Upper lobe of right lung (tissue), 1 donor: ENCODE data around the gene TOGARAM2. TPM values are rescaled to one million over a fixed set of nuclear protein-coding genes. Genes with fewer than 3 reads are reported as not detected.

ENCODE experiments used
- ATAC-seq: fragments of 200-7000 bp; cut with Tn5 transposase; one replicate; pipeline ENCODE4 v1.9.1; 2020; ENCODE audit warnings: mild to moderate bottlenecking, moderate library complexity
- DNase-seq: peaks from one replicate; pipeline ENCODE4 v3.0.0-alpha.2; 2020
- H3K27ac ChIP-seq: fragments of 200-600 bp; one replicate; pipeline ENCODE4 v1.8.0; 2022
- H3K27me3 ChIP-seq: fragments of 200-600 bp; one replicate; pipeline ENCODE4 v1.8.0; 2022; ENCODE audit warnings: mild to moderate bottlenecking
- H3K36me3 ChIP-seq: fragments of 200-600 bp; one replicate; pipeline ENCODE4 v1.8.0; 2022
- H3K4me1 ChIP-seq: fragments of 200-600 bp; one replicate; pipeline ENCODE4 v1.8.0; 2022
- H3K4me3 ChIP-seq: fragments of 200-600 bp; one replicate; pipeline ENCODE4 v1.8.0; 2022; ENCODE audit warnings: mild to moderate bottlenecking
- H3K9me3 ChIP-seq: fragments of 200-600 bp; one replicate; pipeline ENCODE4 v1.8.0; 2022
- intact Hi-C: fragments of 100-400 bp; cut with DNase I; formaldehyde crosslinking; loops from one replicate; pipeline ENCODE4 v1.11.0; 2022
- total RNA-seq: library from RNA; stranded (reverse); fragmentation: NEBNext Ultra II Directional; extraction: Animal tissue kit (Norgen Biotek cat#: 25700); gene quantifications from one replicate; pipeline ENCODE4 v1.2.1, GENCODE V29; 2021
- TF ChIP-seq, protein P1 (sequence below): fragments of 200-600 bp; IDR thresholded peaks from one replicate; pipeline ENCODE4 v1.8.0; 2022; ENCODE audit warnings: antibody characterized with exemption
- donor health status: DM: no; HTN: yes; CAD: no; lungs with severe emphysema.

The TOGARAM2 gene
- total RNA-seq, 1 donor from 2014 or later, result 0.72 TPM

DNA sequence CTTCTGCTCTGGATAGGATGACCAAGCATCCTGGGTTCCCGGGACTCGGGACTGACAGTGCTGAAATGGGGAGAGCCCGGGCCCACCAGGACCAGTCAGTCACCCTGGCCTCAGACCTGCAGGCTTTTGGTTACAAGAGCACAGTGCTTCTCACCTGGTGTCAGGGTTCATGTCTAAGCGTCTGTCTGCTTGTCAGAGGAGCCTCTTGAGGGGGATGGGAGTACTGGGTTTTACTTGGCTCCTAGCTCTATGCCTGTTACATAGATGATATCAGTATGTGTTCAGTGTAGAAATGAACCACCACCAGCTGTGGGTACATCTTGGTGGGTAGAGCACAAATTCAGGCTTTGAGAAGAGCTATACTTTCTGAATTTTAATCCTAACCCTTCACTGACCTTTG lies 63.4 kb downstream of the TOGARAM2 start:
- intact Hi-C loops, result no loop called here
- no peak for DNase-seq
- no peaks in the 10 kb centered on the region for H3K36me3 ChIP-seq

DNA sequence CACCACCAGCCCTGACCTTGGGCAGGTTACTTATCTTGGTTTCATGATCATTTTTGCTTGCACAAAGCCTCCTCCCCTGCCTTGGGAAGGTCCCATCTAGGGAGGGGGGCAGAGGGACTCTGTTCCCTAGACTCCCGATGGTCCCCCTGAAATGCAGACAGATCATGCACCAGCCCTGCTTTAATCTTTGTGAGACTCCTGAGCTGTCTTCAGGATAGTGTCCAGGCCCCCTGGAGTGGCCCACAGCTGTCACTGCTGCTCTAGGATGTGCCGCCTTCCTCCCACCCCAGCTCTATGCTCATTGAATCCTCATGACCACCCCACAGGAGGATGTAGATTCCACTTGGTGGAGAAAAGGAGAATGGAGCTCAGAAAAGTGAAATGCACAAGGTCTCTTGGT lies 65.2 kb downstream of the TOGARAM2 start:
- Histone ChIP-seq H3K27ac (no peak overlapping the region), H3K9me3 (no peaks in the 10 kb centered on the region), H3K36me3 (no peaks in the 10 kb centered on the region), H3K4me1 (no peaks in the 10 kb centered on the region), H3K4me3 (no peak overlapping the region), H3K27me3 (no peaks in the 10 kb centered on the region)
- ATAC-seq, result no peak
- intact Hi-C loops, result no loop called here
- DNase-seq, result no peak
- TF ChIP-seq, protein P1, sequence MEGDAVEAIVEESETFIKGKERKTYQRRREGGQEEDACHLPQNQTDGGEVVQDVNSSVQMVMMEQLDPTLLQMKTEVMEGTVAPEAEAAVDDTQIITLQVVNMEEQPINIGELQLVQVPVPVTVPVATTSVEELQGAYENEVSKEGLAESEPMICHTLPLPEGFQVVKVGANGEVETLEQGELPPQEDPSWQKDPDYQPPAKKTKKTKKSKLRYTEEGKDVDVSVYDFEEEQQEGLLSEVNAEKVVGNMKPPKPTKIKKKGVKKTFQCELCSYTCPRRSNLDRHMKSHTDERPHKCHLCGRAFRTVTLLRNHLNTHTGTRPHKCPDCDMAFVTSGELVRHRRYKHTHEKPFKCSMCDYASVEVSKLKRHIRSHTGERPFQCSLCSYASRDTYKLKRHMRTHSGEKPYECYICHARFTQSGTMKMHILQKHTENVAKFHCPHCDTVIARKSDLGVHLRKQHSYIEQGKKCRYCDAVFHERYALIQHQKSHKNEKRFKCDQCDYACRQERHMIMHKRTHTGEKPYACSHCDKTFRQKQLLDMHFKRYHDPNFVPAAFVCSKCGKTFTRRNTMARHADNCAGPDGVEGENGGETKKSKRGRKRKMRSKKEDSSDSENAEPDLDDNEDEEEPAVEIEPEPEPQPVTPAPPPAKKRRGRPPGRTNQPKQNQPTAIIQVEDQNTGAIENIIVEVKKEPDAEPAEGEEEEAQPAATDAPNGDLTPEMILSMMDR, result no peak

More for the DNA sequence above, 63.4 kb downstream of the TOGARAM2 start:
- H3K4me1 ChIP-seq, result no peaks in the 10 kb centered on the region
- H3K4me3 ChIP-seq, result no peak overlapping the region
- no peak overlapping the region for H3K27ac ChIP-seq
- no peak for ATAC-seq
- TF ChIP-seq, protein P1, result no peak
- no peaks in the 10 kb centered on the region for H3K27me3 ChIP-seq
- H3K9me3 ChIP-seq, result no peaks in the 10 kb centered on the region

DNA sequence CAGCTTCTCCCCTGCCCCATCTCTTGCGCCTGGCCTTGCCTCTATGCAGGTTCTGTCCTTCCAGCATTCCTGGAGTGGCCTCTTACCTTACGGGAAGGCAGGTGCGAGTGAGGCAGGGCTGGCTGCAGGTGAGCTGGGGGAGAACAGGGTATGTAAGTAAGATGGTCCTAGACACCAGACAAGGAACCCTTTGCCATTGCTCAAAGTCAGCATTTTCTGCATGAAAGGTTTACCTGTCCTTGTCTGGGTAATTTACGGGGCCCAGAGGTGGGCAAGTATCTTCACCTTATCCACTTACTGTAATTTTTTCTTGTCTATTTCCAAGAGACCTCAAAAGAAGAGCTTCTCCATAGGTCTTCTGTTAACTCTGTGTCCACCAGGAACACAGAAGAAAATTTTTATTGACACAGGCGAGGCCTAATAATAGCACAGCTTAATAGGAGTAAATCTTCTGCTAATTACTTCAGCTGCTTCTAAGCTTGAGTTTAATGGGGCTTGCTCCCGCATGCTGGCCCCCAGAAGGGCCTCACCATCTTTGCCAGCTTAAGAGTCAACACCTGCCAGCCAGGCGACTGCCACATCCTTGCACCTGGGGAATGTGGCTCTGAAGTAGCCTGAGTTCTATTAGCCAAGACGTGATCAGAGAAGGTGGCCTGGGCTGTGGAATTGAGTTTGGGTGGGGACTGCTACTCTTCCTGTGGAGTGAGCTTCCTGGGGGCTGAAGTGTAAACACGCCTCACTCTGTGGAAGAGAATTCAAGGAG lies 66.2 kb downstream of the TOGARAM2 start:
- Histone ChIP-seq H3K4me1 (no peaks in the 10 kb centered on the region), H3K27ac (no peak overlapping the region), H3K4me3 (no peak overlapping the region), H3K36me3 (no peaks in the 10 kb centered on the region), H3K27me3 (no peaks in the 10 kb centered on the region), H3K9me3 (no peaks in the 10 kb centered on the region)
- DNase-seq (no peak), ATAC-seq (no peak)
- intact Hi-C loops, result no loop called here
- TF ChIP-seq, protein P1, result no peak

DNA sequence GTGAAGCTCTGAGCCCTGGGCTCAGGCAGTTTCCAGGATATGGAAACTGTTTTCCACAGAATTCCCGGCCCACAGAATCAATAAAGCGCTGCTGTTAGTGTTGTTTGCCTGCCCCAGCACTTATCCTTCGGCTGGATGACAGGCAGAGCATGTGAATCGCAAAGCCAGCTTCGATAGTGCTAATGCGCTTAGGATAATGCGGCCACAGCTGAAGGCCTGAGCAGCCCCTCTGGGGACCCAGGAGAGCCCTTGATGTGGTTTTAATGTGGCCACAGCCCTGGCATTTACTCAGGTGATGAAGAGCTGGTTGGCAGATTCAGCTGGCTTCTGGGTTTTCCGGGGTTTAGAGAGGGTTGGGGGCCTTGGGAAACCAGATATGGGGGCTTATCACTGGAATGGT lies 69.5 kb downstream of the TOGARAM2 start:
- TF ChIP-seq, protein P1, result no peak
- no peaks in the 10 kb centered on the region for H3K4me1 ChIP-seq
- intact Hi-C loops, result no loop called here
- no peak overlapping the region for H3K27ac ChIP-seq
- no peak overlapping the region for H3K4me3 ChIP-seq
- DNase-seq (no peak), ATAC-seq (no peak)
- no peaks in the 10 kb centered on the region for H3K36me3 ChIP-seq
- H3K9me3 ChIP-seq, result no peaks in the 10 kb centered on the region
- H3K27me3 ChIP-seq, result no peaks in the 10 kb centered on the region

DNA sequence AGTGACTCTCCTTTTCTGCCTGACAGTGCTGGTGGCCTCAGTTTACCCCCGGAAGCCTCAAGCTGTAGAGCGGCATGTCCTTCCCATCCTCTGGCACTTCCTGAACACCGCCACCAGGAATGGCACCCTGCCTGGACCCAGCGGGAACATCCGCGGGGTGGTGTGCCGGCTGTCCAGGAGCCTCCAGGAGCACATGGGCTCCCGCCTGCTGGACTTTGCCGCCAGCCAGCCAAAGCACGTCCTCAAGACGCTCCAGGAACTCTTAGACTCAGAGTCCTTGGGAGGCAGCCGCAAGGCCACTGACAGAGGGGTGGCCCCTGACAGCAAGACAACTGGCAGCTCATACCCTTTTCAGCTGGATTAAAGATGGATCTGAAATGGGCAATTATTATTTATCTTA lies 70.6 kb downstream of the TOGARAM2 start:
- no peak for DNase-seq
- Histone ChIP-seq H3K9me3 (no peaks in the 10 kb centered on the region), H3K27ac (no peak overlapping the region), H3K36me3 (no peaks in the 10 kb centered on the region), H3K4me3 (no peak overlapping the region), H3K4me1 (no peaks in the 10 kb centered on the region), H3K27me3 (no peaks in the 10 kb centered on the region)
- intact Hi-C loops, result no loop called here
- TF ChIP-seq, protein P1, result no peak
- no peak for ATAC-seq

DNA sequence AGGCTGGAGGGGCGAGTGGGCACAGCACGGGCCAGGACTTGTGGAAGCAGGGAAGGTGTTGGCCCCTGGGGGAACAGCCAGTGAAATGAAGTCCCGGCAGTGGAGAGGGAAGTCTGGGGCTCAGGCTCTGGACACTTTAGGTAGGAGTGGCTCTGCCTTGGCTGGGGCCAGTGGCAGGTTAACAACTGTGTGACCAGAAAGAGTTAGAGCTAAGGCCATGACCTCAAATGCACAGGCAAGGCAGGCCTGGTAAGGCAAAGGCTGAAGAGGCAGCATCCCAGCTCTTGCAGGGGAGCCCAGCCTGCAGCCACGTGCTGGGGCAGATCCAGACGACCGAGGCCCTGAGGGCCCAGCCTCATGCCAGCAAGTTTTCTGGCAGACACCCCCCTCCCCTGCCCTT lies 71.7 kb downstream of the TOGARAM2 start:
- Histone ChIP-seq H3K27me3 (no peaks in the 10 kb centered on the region), H3K9me3 (no peaks in the 10 kb centered on the region), H3K27ac (no peak overlapping the region), H3K36me3 (no peaks in the 10 kb centered on the region), H3K4me3 (no peak overlapping the region), H3K4me1 (no peaks in the 10 kb centered on the region)
- intact Hi-C loops, result no loop called here
- ATAC-seq, result no peak
- DNase-seq, result no peak
- TF ChIP-seq, protein P1, result no peak
